WTC11 (cell line): ENCODE data around the gene ZC3H4. TPM values are rescaled to one million over a fixed set of nuclear protein-coding genes. Genes with fewer than 3 reads are reported as not detected.
A peak's percentile ranks its signal among the peaks of the same experiment; 100 is the strongest.

Source experiments
- ATAC-seq: fragments of 200-7000 bp; cut with Tn5 transposase; 2 replicates; pipeline ENCODE4 v1.10.0; 2021; ENCODE audit warnings: mild to moderate bottlenecking, moderate library complexity
- CTCF ChIA-PET: fragments of 300-600 bp; sonication (Branson Sonifier 250); formaldehyde crosslinking; loops from one replicate; lab custom pipeline; 2021; ENCODE audit warnings: antibody characterized with exemption; lab: Charles Lee
- POLR2A ChIA-PET: fragments of 350-600 bp; sonication (Branson Sonifier 250); formaldehyde crosslinking; loops from one replicate; lab custom pipeline; 2021; ENCODE audit warnings: antibody characterized with exemption; lab: Charles Lee
- DNase-seq: peaks from one replicate; pipeline ENCODE4 v3.0.0; 2021; ENCODE audit warnings: low spot score
- H3K27ac Mint-ChIP-seq: 2 replicates; pipeline ENCODE4 v1.8.0; 2021; ENCODE audit warnings: mixed read lengths
- H3K27me3 Mint-ChIP-seq: 2 replicates; pipeline ENCODE4 v1.8.0; 2021; ENCODE audit warnings: low read depth, mild to moderate bottlenecking, moderate library complexity, mixed read lengths
- H3K36me3 Mint-ChIP-seq: 2 replicates; pipeline ENCODE4 v1.8.0; 2021; ENCODE audit warnings: mixed read lengths
- H3K4me1 Mint-ChIP-seq: 2 replicates; pipeline ENCODE4 v1.8.0; 2022; ENCODE audit warnings: mixed read lengths
- H3K4me3 Mint-ChIP-seq: 2 replicates; pipeline ENCODE4 v1.8.0; 2021; ENCODE audit warnings: mild to moderate bottlenecking, moderate library complexity, mixed read lengths
- H3K9me3 Mint-ChIP-seq: 2 replicates; pipeline ENCODE4 v1.8.0; 2021; ENCODE audit warnings: mixed read lengths
- AFF4 ChIP-seq: sonication (generic); formaldehyde crosslinking; IDR thresholded peaks from 2 replicates; pipeline ENCODE4 v1.8.1; 2023; ENCODE audit warnings: mild to moderate bottlenecking, missing genetic modification reagents, borderline replicate concordance
- ATF3 ChIP-seq: sonication (generic); formaldehyde crosslinking; conservative IDR thresholded peaks from 2 replicates; pipeline ENCODE4 v1.8.1; 2022; ENCODE audit warnings: mild to moderate bottlenecking, missing genetic modification reagents
- E2F4 ChIP-seq: sonication (generic); formaldehyde crosslinking; IDR thresholded peaks from 2 replicates; pipeline ENCODE4 v1.8.1; 2022; ENCODE audit warnings: low read depth, mild to moderate bottlenecking, moderate library complexity, missing genetic modification reagents, borderline replicate concordance
- FOXJ3 ChIP-seq: sonication (generic); formaldehyde crosslinking; IDR thresholded peaks from 2 replicates; pipeline ENCODE4 v1.9.0; 2021; ENCODE audit warnings: missing genetic modification reagents, mild to moderate bottlenecking, borderline replicate concordance
- FOXP4 ChIP-seq: sonication (generic); formaldehyde crosslinking; IDR thresholded peaks from 2 replicates; pipeline ENCODE4 v1.8.0; 2022; ENCODE audit warnings: mild to moderate bottlenecking, missing genetic modification reagents
- HMGXB4 ChIP-seq: sonication (generic); formaldehyde crosslinking; IDR thresholded peaks from 2 replicates; pipeline ENCODE4 v1.8.1; 2023; ENCODE audit warnings: mild to moderate bottlenecking, moderate library complexity, missing genetic modification reagents
- IRF1 ChIP-seq: sonication (generic); formaldehyde crosslinking; IDR thresholded peaks from 2 replicates; pipeline ENCODE4 v1.8.0; 2023; ENCODE audit warnings: missing genetic modification reagents
- IRF2 ChIP-seq: sonication (generic); formaldehyde crosslinking; IDR thresholded peaks from 2 replicates; pipeline ENCODE4 v1.8.0; 2022; ENCODE audit warnings: low read depth, missing genetic modification reagents, borderline replicate concordance
- NFATC4 ChIP-seq: fragments of 250-450 bp; sonication (Bioruptor Pico); IDR thresholded peaks from 2 replicates; pipeline ENCODE4 v1.9.0; 2021; ENCODE audit warnings: mild to moderate bottlenecking
- NR1H2 ChIP-seq: sonication (generic); formaldehyde crosslinking; IDR thresholded peaks from 2 replicates; pipeline ENCODE4 v1.9.0; 2021; ENCODE audit warnings: mild to moderate bottlenecking, moderate library complexity, missing genetic modification reagents
- NR2C2 ChIP-seq: sonication (generic); formaldehyde crosslinking; IDR thresholded peaks from 2 replicates; pipeline ENCODE4 v1.8.0; 2022; ENCODE audit warnings: mild to moderate bottlenecking, missing genetic modification reagents
- RELA ChIP-seq: sonication (generic); formaldehyde crosslinking; IDR thresholded peaks from 2 replicates; pipeline ENCODE4 v1.8.1; 2022; ENCODE audit warnings: missing genetic modification reagents, mild to moderate bottlenecking, borderline replicate concordance
- SMAD3 ChIP-seq: sonication (generic); formaldehyde crosslinking; IDR thresholded peaks from 2 replicates; pipeline ENCODE4 v1.8.0; 2022; ENCODE audit warnings: missing genetic modification reagents, mild to moderate bottlenecking, borderline replicate concordance
- SP1 ChIP-seq: sonication (generic); formaldehyde crosslinking; conservative IDR thresholded peaks from 2 replicates; pipeline ENCODE4 v1.8.1; 2022; ENCODE audit warnings: missing genetic modification reagents
- TEAD1 ChIP-seq: sonication (generic); formaldehyde crosslinking; IDR thresholded peaks from 2 replicates; pipeline ENCODE4 v1.8.0; 2022; ENCODE audit warnings: mild to moderate bottlenecking, missing genetic modification reagents
- TEAD4 ChIP-seq: sonication (generic); formaldehyde crosslinking; IDR thresholded peaks from 2 replicates; pipeline ENCODE4 v1.8.0; 2022; ENCODE audit warnings: mild to moderate bottlenecking, missing genetic modification reagents
- total RNA-seq: library from RNA; stranded (reverse); gene quantifications from 3 replicates; pipeline ENCODE4 v1.2.3, GENCODE V29; 2021
- TF ChIP-seq, protein P1 (sequence below): sonication (generic); formaldehyde crosslinking; IDR thresholded peaks from 2 replicates; pipeline ENCODE4 v1.8.0; 2022; ENCODE audit warnings: mild to moderate bottlenecking, missing genetic modification reagents
- TF ChIP-seq, protein P2 (sequence below): fragments of 250-450 bp; sonication (Bioruptor Pico); IDR thresholded peaks from 2 replicates; pipeline ENCODE4 v1.9.0; 2021; ENCODE audit warnings: mild to moderate bottlenecking, borderline replicate concordance

Gene ZC3H4
- total RNA-seq, 1 experiment from 2014 or later, result 67.2 TPM

GRCh38 chr19:47143322-47144073 is 29.9 kb upstream of the ZC3H4 start (continued):
- no peak for TF ChIP-seq E2F4 (CRISPR knock-in tag)
- TF ChIP-seq, protein P1, sequence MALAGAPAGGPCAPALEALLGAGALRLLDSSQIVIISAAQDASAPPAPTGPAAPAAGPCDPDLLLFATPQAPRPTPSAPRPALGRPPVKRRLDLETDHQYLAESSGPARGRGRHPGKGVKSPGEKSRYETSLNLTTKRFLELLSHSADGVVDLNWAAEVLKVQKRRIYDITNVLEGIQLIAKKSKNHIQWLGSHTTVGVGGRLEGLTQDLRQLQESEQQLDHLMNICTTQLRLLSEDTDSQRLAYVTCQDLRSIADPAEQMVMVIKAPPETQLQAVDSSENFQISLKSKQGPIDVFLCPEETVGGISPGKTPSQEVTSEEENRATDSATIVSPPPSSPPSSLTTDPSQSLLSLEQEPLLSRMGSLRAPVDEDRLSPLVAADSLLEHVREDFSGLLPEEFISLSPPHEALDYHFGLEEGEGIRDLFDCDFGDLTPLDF, result no peak
- TF ChIP-seq AFF4, result no peak
- no peak for TF ChIP-seq SMAD3 (CRISPR knock-in tag)
- TF ChIP-seq NR1H2, result no peak
- no peak for TF ChIP-seq IRF2 (CRISPR knock-in tag)
- TF ChIP-seq FOXP4 (CRISPR knock-in tag), result no peak
- TF ChIP-seq ATF3 (CRISPR knock-in tag), result no peak
- no peak for TF ChIP-seq FOXJ3
- TF ChIP-seq HMGXB4, result no peak
- no peak for TF ChIP-seq TEAD4 (CRISPR knock-in tag)
- no peak for TF ChIP-seq TEAD1 (CRISPR knock-in tag)

- ATAC-seq, result no peak
- DNase-seq, result no peak
- Mint-ChIP-seq H3K27me3 (no peaks in the 10 kb centered on the region), H3K27ac (peak overlapping the region; percentile 80), H3K36me3 (peaks cover 63% of the 10 kb centered on the region), H3K9me3 (no peaks in the 10 kb centered on the region), H3K4me3 (no peak overlapping the region), H3K4me1 (peaks cover 6% of the 10 kb centered on the region)
- ChIA-PET CTCF (no interaction called here), POLR2A (interaction anchor here (0.7 kb wide), 1 partner anchor 117 kb away, joined by 3 read pairs; no protein-coding TSS in a partner anchor)
- TF ChIP-seq IRF1 (no peak), RELA (CRISPR knock-in tag) (no peak), SP1 (CRISPR knock-in tag) (no peak), NFATC4 (CRISPR knock-in tag) (no peak), TEAD4 (CRISPR knock-in tag) (no peak), NR2C2 (CRISPR knock-in tag) (no peak), E2F4 (CRISPR knock-in tag) (no peak)
- TF ChIP-seq, protein P2, sequence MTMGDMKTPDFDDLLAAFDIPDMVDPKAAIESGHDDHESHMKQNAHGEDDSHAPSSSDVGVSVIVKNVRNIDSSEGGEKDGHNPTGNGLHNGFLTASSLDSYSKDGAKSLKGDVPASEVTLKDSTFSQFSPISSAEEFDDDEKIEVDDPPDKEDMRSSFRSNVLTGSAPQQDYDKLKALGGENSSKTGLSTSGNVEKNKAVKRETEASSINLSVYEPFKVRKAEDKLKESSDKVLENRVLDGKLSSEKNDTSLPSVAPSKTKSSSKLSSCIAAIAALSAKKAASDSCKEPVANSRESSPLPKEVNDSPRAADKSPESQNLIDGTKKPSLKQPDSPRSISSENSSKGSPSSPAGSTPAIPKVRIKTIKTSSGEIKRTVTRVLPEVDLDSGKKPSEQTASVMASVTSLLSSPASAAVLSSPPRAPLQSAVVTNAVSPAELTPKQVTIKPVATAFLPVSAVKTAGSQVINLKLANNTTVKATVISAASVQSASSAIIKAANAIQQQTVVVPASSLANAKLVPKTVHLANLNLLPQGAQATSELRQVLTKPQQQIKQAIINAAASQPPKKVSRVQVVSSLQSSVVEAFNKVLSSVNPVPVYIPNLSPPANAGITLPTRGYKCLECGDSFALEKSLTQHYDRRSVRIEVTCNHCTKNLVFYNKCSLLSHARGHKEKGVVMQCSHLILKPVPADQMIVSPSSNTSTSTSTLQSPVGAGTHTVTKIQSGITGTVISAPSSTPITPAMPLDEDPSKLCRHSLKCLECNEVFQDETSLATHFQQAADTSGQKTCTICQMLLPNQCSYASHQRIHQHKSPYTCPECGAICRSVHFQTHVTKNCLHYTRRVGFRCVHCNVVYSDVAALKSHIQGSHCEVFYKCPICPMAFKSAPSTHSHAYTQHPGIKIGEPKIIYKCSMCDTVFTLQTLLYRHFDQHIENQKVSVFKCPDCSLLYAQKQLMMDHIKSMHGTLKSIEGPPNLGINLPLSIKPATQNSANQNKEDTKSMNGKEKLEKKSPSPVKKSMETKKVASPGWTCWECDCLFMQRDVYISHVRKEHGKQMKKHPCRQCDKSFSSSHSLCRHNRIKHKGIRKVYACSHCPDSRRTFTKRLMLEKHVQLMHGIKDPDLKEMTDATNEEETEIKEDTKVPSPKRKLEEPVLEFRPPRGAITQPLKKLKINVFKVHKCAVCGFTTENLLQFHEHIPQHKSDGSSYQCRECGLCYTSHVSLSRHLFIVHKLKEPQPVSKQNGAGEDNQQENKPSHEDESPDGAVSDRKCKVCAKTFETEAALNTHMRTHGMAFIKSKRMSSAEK (CRISPR knock-in tag), result no peak
Observed at GRCh38 chr19:47142779-47143178, 29.2 kb upstream of the ZC3H4 start.
